ENCODE results near the gene CERT1.
"Not testable (repeated sequence)": the region's sequence is repeated elsewhere in the genome, so short reads cannot be mapped to it uniquely, and the experiment has no call there.

CERT1 gene

GRCh38 chr5:75340714-75341478, 170.5 kb downstream of the CERT1 start:
- no peak for DNase-seq

GRCh38 chr5:75338408-75338807, 173.0 kb downstream of the CERT1 start:
- DNase-seq: no peak

- DNase-seq: no peak
Observed at GRCh38 chr5:75337366-75338021, 173.9 kb downstream of the CERT1 start.

- DNase-seq: peak; percentile 99
Observed at GRCh38 chr5:75336615-75337336, 174.7 kb downstream of the CERT1 start, which contains the start of gene HMGCR. HMGCR (plus strand) TSS chr5:75337220; CDS start chr5:75342606, 5,386 bp downstream.

- DNase-seq: peak; percentile 84
Observed at GRCh38 chr5:75335952-75336614, 175.3 kb downstream of the CERT1 start.

- DNase-seq: no peak
Observed at GRCh38 chr5:75335486-75335885, 175.9 kb downstream of the CERT1 start.

- DNase-seq: not testable (repeated sequence)
Observed at GRCh38 chr5:75334413-75334812, 177.0 kb downstream of the CERT1 start.

GRCh38 chr5:75333759-75334158, 177.7 kb downstream of the CERT1 start:
- DNase-seq: not testable (repeated sequence)

GRCh38 chr5:75331095-75332090, 180.0 kb downstream of the CERT1 start:
- DNase-seq: no peak

- no peak for DNase-seq
Observed at GRCh38 chr5:75330404-75330803, 181.0 kb downstream of the CERT1 start.

All from fibroblast of upper back skin (primary cell).